Ovary (tissue), 9 donors: ENCODE data around the gene COPZ2. TPM values are rescaled to one million over a fixed set of nuclear protein-coding genes. Genes with fewer than 3 reads are reported as not detected.
"Not testable (repeated sequence)": the region's sequence is repeated elsewhere in the genome, so short reads cannot be mapped to it uniquely, and the experiment has no call there.

Experiments
- DNase-seq, 5 donors: peaks; one replicate each; pipeline ENCODE4 v3.0.0-alpha.2; 2019 to 2020
- H3K27ac ChIP-seq, 2 donors: fragments of 200-600 bp; one replicate each; pipeline versions ENCODE4 v1.5.1 to v1.8.0; 2019 to 2022
- H3K27me3 ChIP-seq: fragments of 200-600 bp; one replicate; pipeline ENCODE4 v1.8.0; 2022
- H3K36me3 ChIP-seq: fragments of 200-600 bp; sonication (generic); one replicate; pipeline ENCODE4 v1.5.1; 2019
- H3K4me1 ChIP-seq: one replicate; pipeline ENCODE4 v1.8.1; 2013; ENCODE audit warnings: mild to moderate bottlenecking, moderate library complexity; ENCODE audit not compliant: insufficient read depth
- H3K4me3 ChIP-seq: fragments of 200-600 bp; sonication (generic); one replicate; pipeline ENCODE4 v1.5.1; 2017
- H3K9me3 ChIP-seq, 2 donors: fragments of 200-600 bp in 1 of 2; sonication (generic) in 1 of 2; one replicate each; pipeline versions ENCODE4 v1.5.1 to v1.8.1; 2013 to 2019; ENCODE audit warnings: mild to moderate bottlenecking in 1 of 2, moderate library complexity in 1 of 2
- CTCF ChIP-seq, 3 donors: fragments of 450-650 bp in 2 of 3; fragments of 200-600 bp in 1 of 3; IDR thresholded peaks; one replicate each; pipeline versions ENCODE4 v1.5.1 to v1.8.0; 2016 to 2022; ENCODE audit warnings: antibody characterized with exemption in 3 of 3, mild to moderate bottlenecking in 1 of 3
- EP300 ChIP-seq: sonication (generic); formaldehyde crosslinking; IDR thresholded peaks from one replicate; pipeline ENCODE4 v1.6.1; 2017; ENCODE audit warnings: antibody characterized with exemption
- POLR2A ChIP-seq: fragments of 450-650 bp; IDR thresholded peaks from one replicate; pipeline ENCODE4 v1.6.1; 2017; ENCODE audit warnings: antibody characterized with exemption, mild to moderate bottlenecking, moderate library complexity
- WGBS, 3 donors: extraction: QIAGEN DNeasy Blood & Tissue Kit in 1 of 3; methylation state at CpG; one replicate each; pipeline versions ENCODE4 v1.1.5 to v1.1.7; 2013 to 2017; 5-methylcytosine and 5-hydroxymethylcytosine counted together
- intact Hi-C, 4 donors: fragments of 100-400 bp; cut with DNase I; formaldehyde crosslinking; loops; one replicate each; pipeline versions ENCODE4 v1.11.0 to v1.15.1; 2022 to 2023
- polyA plus RNA-seq, 2 donors: library from polyadenylated mRNA; stranded (reverse); fragments of 200-250 nt in 1 of 2; fragments of 350-450 nt in 1 of 2; fragmentation: Illumina TruSeq in 1 of 2; extraction: RNeasy Lipid Tissue Mini Kit (QIAGEN cat#74804) in 1 of 2; gene quantifications; one replicate each; pipeline ENCODE4 v1.2.3, GENCODE V29; 2013 to 2014
- total RNA-seq, 7 donors: library from RNA; depleted of rRNA in 2 of 7; stranded (reverse); fragments of >200 nt in 2 of 7; fragmentation: NEBNext Ultra II Directional in 3 of 7; extraction: Animal tissue kit (Norgen Biotek cat#: 25700) in 3 of 7; gene quantifications; one replicate each; pipeline versions ENCODE4 v1.1.0 to v1.2.4, GENCODE V29; 2016 to 2023
- donor health status: DM: no; HTN: no; CAD: no; lungs with moderate emphysema.
- donor health status: DM: no; HTN: no; CAD: no.
- donor health status: Bipolar disorder and iron deficiency.
- donor health status: DM: yes; HTN: yes; CAD: no.
- donor health status: DM: no; HTN: no; CAD: no.
- donor health status: DM: yes; HTN: yes; CAD: no.

Gene COPZ2
- total and polyA plus RNA-seq, 9 donors, result 1.7 to 58.1 (median 12.1) TPM

GRCh38 chr17:48043176-48043575, 5.6 kb upstream of the COPZ2 start:
- TF ChIP-seq POLR2A (no peak), CTCF (IDR thresholded peaks at IDR 0.05) (no peak), EP300 (no peak)
- intact Hi-C loops, result no loop called here
- 76 to 79% (median 78%) methylated on average over 2 of the region's 2 CpGs for WGBS, 3 donors
- Histone ChIP-seq H3K27me3 (no peaks in the 10 kb centered on the region), H3K4me3 (no peak overlapping the region), H3K9me3 (no peaks in the 10 kb centered on the region), H3K36me3 (no peaks in the 10 kb centered on the region), H3K27ac (no peak overlapping the region), H3K4me1 (peaks cover 3% of the 10 kb centered on the region)
- DNase-seq, result no peak

- Histone ChIP-seq H3K27ac (no peak overlapping the region), H3K4me1 (no peaks in the 10 kb centered on the region), H3K4me3 (no peak overlapping the region), H3K27me3 (no peaks in the 10 kb centered on the region), H3K36me3 (no peaks in the 10 kb centered on the region), H3K9me3 (no peaks in the 10 kb centered on the region)
- no peak for DNase-seq
- TF ChIP-seq CTCF (IDR thresholded peaks at IDR 0.05) (no peak), EP300 (no peak), POLR2A (no peak)
- intact Hi-C loops, result no loop called here
- 79 to 89% (median 85%) methylated on average over 2 of the region's 2 CpGs for WGBS, 3 donors
Measured at GRCh38 chr17:48038687-48039086, 1.1 kb upstream of the COPZ2 start.

GRCh38 chr17:48037838-48038323, 284 bp upstream of the COPZ2 start:
- no peak for DNase-seq
- H3K4me1 ChIP-seq, result no peaks in the 10 kb centered on the region
- no peaks in the 10 kb centered on the region for H3K27me3 ChIP-seq
- H3K36me3 ChIP-seq, result no peaks in the 10 kb centered on the region
- H3K27ac ChIP-seq, result no peak overlapping the region
- TF ChIP-seq POLR2A (no peak), EP300 (no peak), CTCF (IDR thresholded peaks at IDR 0.05) (no peak)
- no peaks in the 10 kb centered on the region for H3K9me3 ChIP-seq
- intact Hi-C loops, result no loop called here
- WGBS, 3 donors, result 10 to 25% (median 23%) methylated on average over 7 to 19 of the region's 19 CpGs
- H3K4me3 ChIP-seq, result peak overlapping the region; percentile 49

GRCh38 chr17:48036693-48037035, 933 bp downstream of the COPZ2 start:
- no peak for DNase-seq
- intact Hi-C loops, result no loop called here
- no peaks in the 10 kb centered on the region for H3K4me1 ChIP-seq
- H3K4me3 ChIP-seq, result peak overlapping the region; percentile 49
- no peaks in the 10 kb centered on the region for H3K9me3 ChIP-seq
- H3K36me3 ChIP-seq, result no peaks in the 10 kb centered on the region
- no peak for TF ChIP-seq CTCF (IDR thresholded peaks at IDR 0.05)
- 17 to 36% (median 36%) methylated on average over 6 of the region's 6 CpGs for WGBS, 3 donors
- no peaks in the 10 kb centered on the region for H3K27me3 ChIP-seq
- H3K27ac ChIP-seq, result no peak overlapping the region

DNA sequence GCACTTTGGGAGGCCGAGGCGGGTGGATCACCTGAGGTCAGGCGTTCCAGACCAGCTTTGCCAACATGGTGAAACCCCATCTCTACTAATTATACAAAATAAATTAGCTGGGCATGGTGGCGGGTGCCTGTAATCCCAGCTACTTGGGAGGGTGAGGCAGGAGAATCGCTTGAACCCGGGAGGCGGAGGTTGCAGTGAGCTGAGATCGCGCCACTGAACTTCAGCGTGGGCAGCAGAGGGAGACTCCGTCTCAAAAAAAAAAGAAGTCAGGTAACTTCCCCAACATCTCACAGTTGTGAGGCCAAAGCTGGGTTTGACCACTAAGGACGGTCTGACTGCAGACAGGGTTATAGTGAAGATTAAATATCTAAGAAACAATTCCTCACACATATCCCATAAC, 2.9 kb downstream of the COPZ2 start:
- H3K4me1 ChIP-seq, DNase-seq, H3K9me3 ChIP-seq, H3K27me3 ChIP-seq, intact Hi-C loops, H3K4me3 ChIP-seq, H3K36me3 ChIP-seq, H3K27ac ChIP-seq: not testable (repeated sequence)
- WGBS, 3 donors, result 89 to 94% (median 93%) methylated on average over 12 of the region's 12 CpGs
